ENCODE results near the gene EMP2.

The EMP2 gene

DNA sequence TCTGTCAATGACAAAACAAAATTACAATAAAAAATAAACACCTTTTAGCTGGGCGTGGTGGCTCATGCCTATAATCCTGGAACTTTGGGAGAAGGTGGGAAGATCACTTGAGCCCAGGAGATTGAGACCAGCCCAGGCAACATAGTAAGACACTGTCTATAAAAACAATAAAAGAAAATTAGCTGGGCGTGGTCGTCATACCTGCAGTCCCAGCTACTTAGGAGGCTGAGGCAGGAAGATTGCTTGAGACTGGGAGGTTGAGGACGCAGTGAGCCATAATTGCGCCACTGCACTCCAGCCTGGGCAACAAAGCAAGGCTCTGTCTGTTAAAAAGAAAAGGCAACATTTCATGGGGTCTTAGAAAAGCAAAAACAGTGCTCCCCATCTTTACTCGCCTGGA is 32.7 kb downstream of the EMP2 start:
- H3K9ac ChIP-seq, result no peak overlapping the region
- no peak overlapping the region for H3K27ac ChIP-seq
- TF ChIP-seq, protein P1, sequence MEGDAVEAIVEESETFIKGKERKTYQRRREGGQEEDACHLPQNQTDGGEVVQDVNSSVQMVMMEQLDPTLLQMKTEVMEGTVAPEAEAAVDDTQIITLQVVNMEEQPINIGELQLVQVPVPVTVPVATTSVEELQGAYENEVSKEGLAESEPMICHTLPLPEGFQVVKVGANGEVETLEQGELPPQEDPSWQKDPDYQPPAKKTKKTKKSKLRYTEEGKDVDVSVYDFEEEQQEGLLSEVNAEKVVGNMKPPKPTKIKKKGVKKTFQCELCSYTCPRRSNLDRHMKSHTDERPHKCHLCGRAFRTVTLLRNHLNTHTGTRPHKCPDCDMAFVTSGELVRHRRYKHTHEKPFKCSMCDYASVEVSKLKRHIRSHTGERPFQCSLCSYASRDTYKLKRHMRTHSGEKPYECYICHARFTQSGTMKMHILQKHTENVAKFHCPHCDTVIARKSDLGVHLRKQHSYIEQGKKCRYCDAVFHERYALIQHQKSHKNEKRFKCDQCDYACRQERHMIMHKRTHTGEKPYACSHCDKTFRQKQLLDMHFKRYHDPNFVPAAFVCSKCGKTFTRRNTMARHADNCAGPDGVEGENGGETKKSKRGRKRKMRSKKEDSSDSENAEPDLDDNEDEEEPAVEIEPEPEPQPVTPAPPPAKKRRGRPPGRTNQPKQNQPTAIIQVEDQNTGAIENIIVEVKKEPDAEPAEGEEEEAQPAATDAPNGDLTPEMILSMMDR (conservative IDR thresholded peaks at IDR 0.05; ENCODE audit: low read depth, low read length), result no peak

DNA sequence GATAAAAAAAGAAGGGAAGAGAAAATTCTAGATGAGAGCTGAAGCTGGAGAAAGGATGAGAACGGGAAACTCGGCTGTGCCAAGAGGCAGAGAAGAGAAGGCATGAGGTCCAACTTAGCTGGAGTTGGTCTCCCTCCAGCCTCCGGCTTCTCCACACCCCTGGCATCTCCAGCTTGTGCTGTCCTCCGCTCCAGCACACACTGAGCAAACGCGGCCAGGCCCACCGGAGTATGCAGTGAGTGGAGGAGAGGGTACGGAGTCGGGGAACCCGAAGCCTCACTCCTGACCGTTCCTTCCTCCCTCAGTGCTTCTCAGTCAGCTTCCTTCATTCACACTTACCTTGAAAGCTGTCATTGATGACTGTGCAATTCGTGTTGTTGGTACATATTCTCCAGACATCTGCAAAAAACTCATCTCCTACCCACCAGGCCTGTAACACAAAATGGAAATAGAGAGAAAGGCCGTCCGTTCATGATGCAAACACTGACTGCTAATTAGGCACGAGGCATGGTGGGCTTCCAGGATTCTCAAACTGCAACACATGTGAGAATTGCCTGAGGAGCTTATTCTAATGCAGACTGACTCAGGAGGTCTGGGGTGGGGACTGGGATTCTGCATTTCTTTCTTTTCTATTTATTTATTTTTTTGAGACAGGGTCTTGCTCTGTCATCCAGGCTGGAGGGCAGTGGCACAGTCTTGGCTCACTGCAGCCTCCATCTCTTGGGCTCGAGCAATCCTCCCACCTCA is 37.0 kb downstream of the EMP2 start:
- H3K4me2 ChIP-seq, result no peak overlapping the region
- H3K79me2 ChIP-seq (ENCODE audit: insufficient read depth, low read depth), result no peaks in the 10 kb centered on the region
- H3K36me3 ChIP-seq (ENCODE audit: insufficient read depth), result peaks cover 13% of the 10 kb centered on the region; the same call in 1 of the 2 replicates
- no peaks in the 10 kb centered on the region for H4K20me1 ChIP-seq (ENCODE audit: insufficient read depth)
- TF ChIP-seq, protein P1 (conservative IDR thresholded peaks at IDR 0.05; ENCODE audit: low read depth, low read length), result no peak
- no peak overlapping the region for H3K27ac ChIP-seq
- H3K27me3 ChIP-seq (ENCODE audit: insufficient read depth, low read depth), result no peaks in the 10 kb centered on the region
- no peak overlapping the region for H3K4me3 ChIP-seq (IDR thresholded peaks at IDR 0.05; ENCODE audit: insufficient read depth, low read depth, low read length)
- H3K4me1 ChIP-seq (ENCODE audit: low read depth, poor library complexity, severe bottlenecking), result no peaks in the 10 kb centered on the region
- no peak overlapping the region for H2AFZ ChIP-seq (ENCODE audit: low read depth)
- H3K9ac ChIP-seq, result no peak overlapping the region

More for the DNA sequence above, 32.7 kb downstream of the EMP2 start:
- no peak overlapping the region for H3K4me2 ChIP-seq
- no peaks in the 10 kb centered on the region for H3K4me1 ChIP-seq (ENCODE audit: low read depth, poor library complexity, severe bottlenecking)
- peaks cover 13% of the 10 kb centered on the region; the same call in 1 of the 2 replicates for H3K36me3 ChIP-seq (ENCODE audit: insufficient read depth)
- no peaks in the 10 kb centered on the region for H4K20me1 ChIP-seq (ENCODE audit: insufficient read depth)
- no peaks in the 10 kb centered on the region for H3K27me3 ChIP-seq (ENCODE audit: insufficient read depth, low read depth)
- H3K4me3 ChIP-seq (IDR thresholded peaks at IDR 0.05; ENCODE audit: insufficient read depth, low read depth, low read length), result no peak overlapping the region
- no peaks in the 10 kb centered on the region for H3K79me2 ChIP-seq (ENCODE audit: insufficient read depth, low read depth)
- no peak overlapping the region for H2AFZ ChIP-seq (ENCODE audit: low read depth)

DNA sequence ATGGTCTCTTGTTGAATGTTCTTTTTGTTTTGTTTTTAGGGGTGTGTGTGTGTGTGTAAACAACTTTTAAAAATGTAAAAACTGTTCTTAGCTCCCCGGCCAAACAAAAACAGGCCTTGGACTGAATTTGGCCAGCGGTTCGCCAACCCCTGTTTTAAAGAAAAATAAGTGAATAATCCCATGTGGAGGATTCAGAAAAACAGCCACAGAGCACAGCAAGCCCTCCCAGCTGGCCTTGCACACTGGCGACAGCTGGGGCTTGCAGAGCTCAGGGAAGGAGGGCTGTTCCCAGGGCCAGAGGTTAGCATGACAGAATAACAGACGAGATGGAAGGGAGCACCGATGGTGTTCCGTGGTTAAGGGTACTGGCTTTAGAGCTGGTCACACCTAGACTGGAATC is 39.0 kb downstream of the EMP2 start:
- Histone ChIP-seq H3K36me3 (ENCODE audit: insufficient read depth) (peaks cover 3% of the 10 kb centered on the region; the same call in 1 of the 2 replicates), H4K20me1 (ENCODE audit: insufficient read depth) (no peaks in the 10 kb centered on the region), H3K4me1 (ENCODE audit: low read depth, poor library complexity, severe bottlenecking) (no peaks in the 10 kb centered on the region), H2AFZ (ENCODE audit: low read depth) (no peak overlapping the region), H3K4me3 (IDR thresholded peaks at IDR 0.05; ENCODE audit: insufficient read depth, low read depth, low read length) (no peak overlapping the region), H3K27ac (no peak overlapping the region), H3K27me3 (ENCODE audit: insufficient read depth, low read depth) (no peaks in the 10 kb centered on the region), H3K9ac (no peak overlapping the region), H3K4me2 (no peak overlapping the region), H3K79me2 (ENCODE audit: insufficient read depth, low read depth) (no peaks in the 10 kb centered on the region)
- TF ChIP-seq, protein P1 (conservative IDR thresholded peaks at IDR 0.05; ENCODE audit: low read depth, low read length), result no peak

DNA sequence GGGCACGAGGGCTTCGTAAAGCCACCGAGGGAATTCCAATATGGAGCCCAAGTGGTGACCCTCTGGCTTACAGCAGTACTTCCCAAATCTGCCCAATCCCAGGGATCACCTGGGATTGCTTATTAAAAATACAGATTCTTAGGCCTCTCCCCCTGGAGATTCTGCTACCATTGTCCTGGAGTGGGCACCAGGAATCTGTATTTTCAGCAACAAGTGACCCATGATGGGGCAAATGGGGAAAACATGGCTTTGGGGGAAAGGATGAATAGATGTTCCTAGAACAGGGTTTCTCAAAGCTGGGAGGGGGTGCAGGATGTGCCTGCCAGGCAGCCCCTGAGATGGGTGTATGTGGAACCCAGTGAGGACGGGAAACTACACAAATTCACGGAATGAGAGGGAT is 40.6 kb downstream of the EMP2 start:
- Histone ChIP-seq H3K4me3 (IDR thresholded peaks at IDR 0.05; ENCODE audit: insufficient read depth, low read depth, low read length) (no peak overlapping the region), H3K27ac (no peak overlapping the region), H3K4me1 (ENCODE audit: low read depth, poor library complexity, severe bottlenecking) (no peaks in the 10 kb centered on the region), H3K79me2 (ENCODE audit: insufficient read depth, low read depth) (no peaks in the 10 kb centered on the region), H3K4me2 (no peak overlapping the region), H3K27me3 (ENCODE audit: insufficient read depth, low read depth) (no peaks in the 10 kb centered on the region), H2AFZ (ENCODE audit: low read depth) (no peak overlapping the region), H4K20me1 (ENCODE audit: insufficient read depth) (no peaks in the 10 kb centered on the region), H3K9ac (no peak overlapping the region), H3K36me3 (ENCODE audit: insufficient read depth) (no peaks in the 10 kb centered on the region; the same call in 1 of the 2 replicates)
- TF ChIP-seq, protein P1 (conservative IDR thresholded peaks at IDR 0.05; ENCODE audit: low read depth, low read length), result no peak

All from KMS-11 (cell line).